GM12891 (cell line): Measurements from ENCODE around the gene SLC35G1.

Experiments used
- PAX5 ChIP-seq: IDR thresholded peaks from 2 replicates; pipeline ENCODE4 v1.6.1; 2011; ENCODE audit warnings: low read length, moderate library complexity, mild to moderate bottlenecking; ENCODE audit not compliant: insufficient read depth, severe bottlenecking
- POLR2A ChIP-seq: IDR thresholded peaks from 2 replicates; pipeline ENCODE4 v1.6.1; 2011; ENCODE audit warnings: low read depth, low read length, control low read depth
- POLR2AphosphoS5 ChIP-seq: IDR thresholded peaks from 2 replicates; pipeline ENCODE4 v1.6.1; 2011; ENCODE audit warnings: low read depth, low read length, control low read depth
- POU2F2 ChIP-seq: IDR thresholded peaks from 2 replicates; pipeline ENCODE4 v1.6.1; 2011; ENCODE audit warnings: low read depth, mild to moderate bottlenecking, control low read depth, low read length, moderate library complexity
- SPI1 ChIP-seq: IDR thresholded peaks from 2 replicates; pipeline ENCODE4 v1.6.1; 2011; ENCODE audit warnings: low read depth, low read length, control low read depth
- TAF1 ChIP-seq: IDR thresholded peaks from 2 replicates; pipeline ENCODE4 v1.6.1; 2011; ENCODE audit warnings: low read depth, low read length, control low read depth

DNA sequence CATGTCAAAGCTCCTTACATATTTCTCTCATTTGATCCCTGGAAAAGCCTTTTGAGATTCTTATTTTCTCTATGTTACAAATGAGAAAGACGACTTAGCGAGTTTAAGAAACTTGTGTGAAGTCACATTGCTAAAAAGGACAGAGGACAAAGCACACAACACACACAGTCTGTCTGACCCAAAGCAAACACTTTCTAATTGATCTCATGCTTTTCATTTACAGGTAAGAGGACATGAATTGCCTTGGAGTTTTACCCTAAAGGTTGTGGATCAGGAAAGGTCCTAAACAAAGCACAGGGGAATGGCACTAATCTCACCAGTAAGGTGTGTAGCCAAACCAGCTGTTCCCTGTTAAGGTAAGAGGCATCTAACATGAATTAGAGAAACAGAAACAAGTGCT, 18.7 kb downstream of the SLC35G1 start:
- no peak for TF ChIP-seq SPI1
- no peak for TF ChIP-seq POLR2A
- no peak for TF ChIP-seq PAX5
- no peak for TF ChIP-seq TAF1
- TF ChIP-seq POLR2AphosphoS5, result no peak
- no peak for TF ChIP-seq POU2F2
